Ureter (tissue), 1 donor: ENCODE results near the gene TTC31. TPM values are rescaled to one million over a fixed set of nuclear protein-coding genes. Genes with fewer than 3 reads are reported as not detected.

ENCODE experiments used
- total RNA-seq: library from RNA; stranded (reverse); gene quantifications from one replicate; pipeline ENCODE4 v1.2.4, GENCODE V29; 2023
- donor health status: DM: yes; HTN: yes; CAD: no.

The TTC31 gene
- total RNA-seq, 1 donor from 2014 or later: 22.5 TPM

Other genes starting within 250 kb of the TTC31 start
- gene SLC4A5, start 139.7 kb upstream of the TTC31 start, total RNA-seq: 7.2 TPM
- gene DCTN1, start 102.8 kb upstream of the TTC31 start, total RNA-seq: 143 TPM
- gene C2orf81, start 61.5 kb upstream of the TTC31 start, total RNA-seq: 5.5 TPM
- gene WDR54, start 61.4 kb upstream of the TTC31 start, total RNA-seq: 11.3 TPM
- 36.4 TPM for gene RTKN, start 41.1 kb upstream of the TTC31 start, total RNA-seq
- gene INO80B, start 28.0 kb upstream of the TTC31 start, total RNA-seq: 55.9 TPM
- gene WBP1, start 24.6 kb upstream of the TTC31 start, total RNA-seq: 100 TPM
- gene MOGS, start 17.7 kb upstream of the TTC31 start, total RNA-seq: 51.6 TPM
- gene MRPL53, start 10.4 kb upstream of the TTC31 start, total RNA-seq: 71.8 TPM
- 28.6 TPM for gene CCDC142, start 83 bp upstream of the TTC31 start, total RNA-seq
- 0.36 TPM for gene LBX2, start 16.5 kb downstream of the TTC31 start, total RNA-seq
- gene PCGF1, start 24.6 kb downstream of the TTC31 start, total RNA-seq: 46.6 TPM
- gene TLX2, start 31.4 kb downstream of the TTC31 start, total RNA-seq: not detected
- gene DQX1, start 43.1 kb downstream of the TTC31 start, total RNA-seq: 1.4 TPM
- 98.5 TPM for gene AUP1, start 46.6 kb downstream of the TTC31 start, total RNA-seq
- 22.4 TPM for gene HTRA2, start 46.9 kb downstream of the TTC31 start, total RNA-seq
- gene LOXL3, start 70.9 kb downstream of the TTC31 start, total RNA-seq: 6.4 TPM
- gene DOK1, start 71.6 kb downstream of the TTC31 start, total RNA-seq: 11.8 TPM
- 1.4 TPM for gene M1AP, start 165.2 kb downstream of the TTC31 start, total RNA-seq
- gene SEMA4F, start 171.2 kb downstream of the TTC31 start, total RNA-seq: 9.1 TPM